Esophagus squamous epithelium (tissue), 4 donors: ENCODE data around the gene MUC5AC.

Experiments used
- CTCF ChIP-seq, 6 experiments: fragments of 450-650 bp in 4 of 6; fragments of 200-600 bp in 2 of 6; sonication (generic) in 2 of 6; IDR thresholded peaks; one replicate each; pipeline ENCODE4 v1.5.1; 2016 to 2019; ENCODE audit warnings: antibody characterized with exemption in 6 of 6, mild to moderate bottlenecking in 4 of 6, moderate library complexity in 4 of 6
- POLR2A ChIP-seq, 4 donors: fragments of 450-650 bp; IDR thresholded peaks; one replicate each; pipeline ENCODE4 v1.6.1; 2017; ENCODE audit warnings: antibody characterized with exemption in 4 of 4, mild to moderate bottlenecking in 4 of 4, moderate library complexity in 3 of 4

GRCh38 chr11:1117992-1118391 is 39.8 kb upstream of the MUC5AC start:
- TF ChIP-seq CTCF (IDR thresholded peaks at IDR 0.05) (no peak), POLR2A (IDR thresholded peaks at IDR 0.05) (no peak)
